ENCODE data around the gene SFXN5. TPM values are rescaled to one million over a fixed set of nuclear protein-coding genes. Genes with fewer than 3 reads are reported as not detected.

SFXN5 gene
- total RNA-seq, 1 donor = 8.9 TPM

DNA sequence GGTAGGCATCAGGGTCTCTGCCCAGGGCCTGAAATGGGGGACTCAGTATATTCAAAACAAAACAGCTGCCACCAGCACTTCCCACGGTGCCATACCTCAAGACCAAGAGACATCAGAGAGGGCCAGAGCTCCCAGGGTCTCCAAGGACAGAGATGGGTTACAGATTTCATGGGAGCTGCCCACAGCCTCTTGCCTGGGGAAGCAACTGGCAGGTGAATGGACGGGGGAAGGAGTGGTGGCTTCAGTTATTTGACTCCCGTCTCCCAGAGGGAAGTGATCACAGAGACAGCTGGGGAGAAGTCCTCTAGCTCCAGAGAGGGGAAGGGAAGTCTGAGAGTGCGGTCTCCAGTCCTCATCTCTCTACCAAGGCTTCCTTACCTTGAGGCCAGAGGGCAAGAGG, 15.8 kb upstream of the SFXN5 start:
- H3K27me3 ChIP-seq (ENCODE audit: insufficient read depth, low read length) = no peaks in the 10 kb centered on the region
- no peaks in the 10 kb centered on the region for H3K9me3 ChIP-seq (ENCODE audit: low read depth, low read length)
- no peaks in the 10 kb centered on the region for H3K4me1 ChIP-seq (ENCODE audit: insufficient read depth, low read length)
- H3K4me3 ChIP-seq (ENCODE audit: low read length) = no peak overlapping the region

DNA sequence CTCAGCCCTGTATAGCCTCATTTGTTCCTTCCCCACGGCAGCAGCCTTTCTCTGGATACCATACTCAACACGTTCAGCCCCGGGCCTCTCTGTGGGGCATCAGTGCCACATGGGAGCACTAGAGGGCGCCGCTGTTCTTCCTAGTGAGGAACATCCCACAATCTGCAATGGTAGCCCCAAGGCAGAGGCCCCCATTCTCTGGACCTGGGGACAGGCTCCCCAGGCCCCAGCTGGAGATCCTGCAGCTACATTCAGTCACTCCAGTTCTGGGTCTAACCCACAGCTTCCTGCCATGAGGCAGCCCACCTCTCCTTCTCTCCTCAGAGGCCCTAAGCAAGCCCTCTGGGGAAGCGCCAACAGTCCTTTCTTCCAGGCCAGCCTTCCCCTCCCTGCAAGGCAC, 14.2 kb upstream of the SFXN5 start:
- H3K4me1 ChIP-seq (ENCODE audit: insufficient read depth, low read length) = no peaks in the 10 kb centered on the region
- H3K9me3 ChIP-seq (ENCODE audit: low read depth, low read length) = no peaks in the 10 kb centered on the region
- no peak overlapping the region for H3K4me3 ChIP-seq (ENCODE audit: low read length)
- no peaks in the 10 kb centered on the region for H3K27me3 ChIP-seq (ENCODE audit: insufficient read depth, low read length)

DNA sequence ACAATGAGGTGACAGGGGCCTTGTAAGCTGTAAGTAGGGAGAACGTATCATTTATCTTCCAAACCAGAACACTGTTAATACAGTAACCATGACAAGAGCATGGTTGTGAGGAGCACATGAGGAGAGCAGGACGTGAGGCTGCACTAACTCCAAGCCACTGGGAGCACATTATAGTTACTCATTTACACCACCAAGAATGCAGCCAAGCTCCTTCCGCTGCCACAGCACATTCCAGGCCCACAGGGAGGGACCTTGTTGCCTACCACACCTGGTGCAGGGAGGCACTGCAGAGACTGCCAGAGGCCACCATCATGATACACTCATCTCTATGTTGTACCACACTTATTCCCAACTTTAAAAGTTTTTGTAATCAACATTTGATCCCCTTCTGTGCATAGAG, 13.5 kb upstream of the SFXN5 start:
- H3K4me1 ChIP-seq (ENCODE audit: insufficient read depth, low read length) = no peaks in the 10 kb centered on the region
- H3K9me3 ChIP-seq (ENCODE audit: low read depth, low read length) = no peaks in the 10 kb centered on the region
- H3K27me3 ChIP-seq (ENCODE audit: insufficient read depth, low read length) = no peaks in the 10 kb centered on the region
- no peak overlapping the region for H3K4me3 ChIP-seq (ENCODE audit: low read length)

DNA sequence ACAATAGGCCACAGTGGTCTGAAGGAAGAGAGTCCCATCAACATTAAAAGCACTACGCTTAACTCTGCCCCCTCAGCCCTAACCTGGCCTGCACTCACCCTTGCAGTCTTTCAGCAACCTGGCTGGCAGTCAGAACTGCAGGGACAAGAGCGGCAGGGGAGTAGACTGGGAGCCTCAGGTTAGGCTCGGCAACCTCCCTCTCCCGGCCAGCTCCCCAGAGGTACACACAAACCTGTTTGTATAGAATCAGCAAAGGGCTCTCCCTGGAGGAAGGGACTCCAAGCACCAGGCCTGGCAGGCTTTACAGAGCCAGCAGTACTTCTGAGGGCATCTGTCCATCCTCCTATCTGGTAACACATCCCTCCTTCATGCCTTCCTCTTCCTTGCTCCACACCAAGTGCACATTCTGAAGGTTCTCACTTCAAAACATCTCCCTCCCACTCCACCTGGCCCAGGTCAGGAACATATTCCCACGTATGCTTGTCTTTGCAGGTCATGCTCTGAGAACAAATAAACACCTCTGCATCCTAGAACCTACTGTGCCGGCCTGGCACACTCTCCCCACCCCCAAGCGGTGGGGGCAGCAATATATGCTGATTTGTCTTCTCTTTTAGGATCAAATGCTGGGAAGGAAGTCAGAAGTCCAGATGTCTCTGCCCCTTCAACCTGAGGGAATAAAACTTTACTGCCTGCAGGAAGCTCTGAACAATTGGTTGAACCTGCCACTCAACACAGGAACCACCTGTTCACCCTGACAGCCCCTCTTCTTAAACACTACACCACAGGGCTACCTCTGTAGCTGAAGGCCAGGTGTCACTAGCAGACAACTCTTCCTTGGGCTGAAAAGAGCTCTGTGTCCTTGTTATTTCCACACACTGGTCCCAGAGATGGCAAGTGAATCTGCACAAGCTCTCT, 12.6 kb upstream of the SFXN5 start:
- no peaks in the 10 kb centered on the region for H3K9me3 ChIP-seq (ENCODE audit: low read depth, low read length)
- no peaks in the 10 kb centered on the region for H3K27me3 ChIP-seq (ENCODE audit: insufficient read depth, low read length)
- H3K4me1 ChIP-seq (ENCODE audit: insufficient read depth, low read length) = no peaks in the 10 kb centered on the region
- H3K4me3 ChIP-seq (ENCODE audit: low read length) = no peak overlapping the region

DNA sequence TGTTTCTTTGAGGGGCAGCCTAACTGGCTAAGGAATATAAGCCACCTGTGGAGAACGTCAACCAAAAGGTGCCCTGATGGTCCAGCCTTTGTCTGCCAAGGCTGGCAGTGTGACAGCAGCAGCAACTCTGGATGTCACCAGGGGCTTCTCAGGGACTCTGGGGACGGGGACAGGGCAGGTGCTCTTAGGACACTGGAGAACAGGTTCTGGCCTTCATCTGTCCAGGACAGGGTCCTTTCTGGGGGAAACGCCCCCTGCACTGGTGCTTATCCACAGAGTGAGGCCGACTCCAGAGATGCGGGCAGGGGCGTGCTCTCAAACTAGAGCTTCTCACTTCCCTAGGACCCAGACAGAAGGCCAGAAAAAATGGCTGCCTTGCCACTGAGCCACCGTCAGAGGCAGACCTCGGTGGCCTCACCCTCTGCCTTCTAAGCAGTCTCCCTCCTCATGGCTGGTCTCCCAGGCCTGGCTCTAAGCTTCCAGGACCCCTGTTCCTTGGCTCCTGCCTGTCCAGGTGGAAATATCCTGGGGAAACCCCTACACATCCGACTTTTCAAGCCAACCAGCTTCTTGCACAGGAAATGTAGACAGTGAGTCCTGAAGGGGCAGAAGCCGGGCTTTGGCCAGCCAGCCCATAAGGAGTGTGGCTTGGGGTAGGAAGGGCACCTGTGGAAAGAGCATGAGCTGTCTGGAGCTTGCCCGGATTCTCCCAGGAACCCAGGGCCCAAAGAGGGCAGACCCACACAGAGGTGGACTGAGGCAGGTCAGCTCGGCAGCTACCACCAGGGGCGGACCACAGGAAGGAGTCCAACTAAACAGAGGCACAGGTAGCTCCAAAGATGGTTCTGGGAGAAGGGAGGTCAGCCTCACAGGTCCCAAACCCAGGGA, 11.3 kb upstream of the SFXN5 start:
- Histone ChIP-seq H3K27me3 (ENCODE audit: insufficient read depth, low read length) (no peaks in the 10 kb centered on the region), H3K9me3 (ENCODE audit: low read depth, low read length) (no peaks in the 10 kb centered on the region), H3K4me1 (ENCODE audit: insufficient read depth, low read length) (no peaks in the 10 kb centered on the region), H3K4me3 (ENCODE audit: low read length) (no peak overlapping the region)

DNA sequence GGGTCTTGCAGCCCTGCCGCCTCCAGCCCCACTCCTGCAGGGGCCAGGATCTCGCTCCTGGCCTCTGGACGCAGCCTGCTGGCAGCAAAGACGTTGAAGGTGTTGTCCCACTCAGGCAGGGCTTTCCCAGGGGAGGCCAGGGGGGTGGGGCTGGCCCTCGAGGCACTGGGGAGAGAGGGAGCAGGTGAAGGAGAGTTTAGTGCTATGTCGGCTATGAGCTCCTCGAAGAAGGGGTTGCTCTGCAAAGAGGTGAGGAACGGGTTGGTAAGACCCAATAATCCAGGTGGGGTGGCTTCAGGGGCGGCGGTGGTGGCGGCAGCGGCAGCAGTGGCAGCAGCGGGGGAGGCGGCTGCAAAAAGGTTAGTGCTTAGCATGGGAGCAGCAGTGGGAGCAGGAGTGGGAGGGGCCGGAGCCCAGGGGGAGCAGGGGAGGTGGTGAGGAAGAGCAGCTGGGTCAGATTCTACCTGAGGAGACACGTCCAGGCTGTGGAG, 9.7 kb upstream of the SFXN5 start:
- Histone ChIP-seq H3K27me3 (ENCODE audit: insufficient read depth, low read length) (no peaks in the 10 kb centered on the region), H3K9me3 (ENCODE audit: low read depth, low read length) (no peaks in the 10 kb centered on the region), H3K4me3 (ENCODE audit: low read length) (no peak overlapping the region), H3K4me1 (ENCODE audit: insufficient read depth, low read length) (no peaks in the 10 kb centered on the region)

DNA sequence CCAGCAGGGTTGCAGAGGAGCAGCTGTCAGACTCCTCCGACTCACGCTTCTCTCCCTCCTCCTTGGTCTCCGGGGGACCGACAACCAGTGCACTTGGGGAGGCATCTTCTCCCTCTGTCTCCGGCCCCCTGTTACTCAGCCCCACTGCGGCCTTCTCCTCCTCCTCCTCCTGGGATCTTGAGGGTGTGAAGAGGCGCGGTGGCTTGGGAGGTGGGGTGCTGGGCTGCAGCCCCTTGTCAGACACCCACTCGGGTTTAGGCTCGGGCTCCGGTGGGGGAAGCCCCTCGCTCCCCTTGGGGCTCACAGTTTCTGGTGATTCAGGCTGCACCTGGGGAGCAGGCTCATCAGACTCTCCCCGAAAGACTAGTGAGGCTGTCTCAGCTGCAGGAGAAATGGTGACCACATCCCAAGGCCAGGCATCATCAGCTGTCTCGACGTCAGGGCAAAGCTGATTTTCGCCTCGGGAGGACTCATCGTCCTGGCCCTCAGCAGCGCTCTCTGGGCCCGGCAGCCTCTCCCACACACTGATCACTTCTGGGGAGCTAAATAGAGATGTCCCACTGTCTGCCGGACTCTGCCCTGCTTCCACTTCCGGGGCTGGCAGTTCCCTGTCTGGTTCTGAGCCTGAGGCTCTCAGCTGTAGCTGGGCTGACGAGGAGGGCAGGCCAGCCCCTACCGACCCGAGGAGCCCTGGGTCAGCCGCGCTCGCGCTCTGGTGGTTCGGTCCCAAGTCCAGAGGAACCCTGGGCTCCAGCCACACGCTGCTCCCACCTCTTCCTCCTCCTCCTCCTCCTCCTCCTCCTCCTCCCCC, 9.0 kb upstream of the SFXN5 start:
- no peak overlapping the region for H3K4me3 ChIP-seq (ENCODE audit: low read length)
- no peaks in the 10 kb centered on the region for H3K4me1 ChIP-seq (ENCODE audit: insufficient read depth, low read length)

DNA sequence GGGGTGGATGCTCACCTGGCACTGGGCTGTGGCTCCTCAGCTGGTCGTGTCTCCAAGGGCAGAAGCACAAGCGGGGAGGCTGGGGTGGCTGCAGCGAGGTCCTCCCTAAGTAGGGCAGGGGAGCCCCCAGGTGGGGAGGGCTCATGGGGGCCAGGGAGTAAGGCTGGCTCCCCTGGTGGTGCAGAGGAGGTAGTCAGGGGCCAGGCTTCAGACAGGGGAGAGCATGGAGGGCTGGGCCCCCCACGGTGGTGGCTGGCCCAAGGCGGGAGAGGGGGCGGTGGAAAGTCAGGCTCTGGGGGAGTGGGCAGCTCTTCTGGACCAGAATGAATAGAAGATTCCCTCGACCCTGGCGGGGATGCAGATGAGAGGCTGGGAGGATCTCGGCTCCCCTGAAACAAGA, 8.1 kb upstream of the SFXN5 start:
- no peaks in the 10 kb centered on the region for H3K9me3 ChIP-seq (ENCODE audit: low read depth, low read length)

More for the DNA sequence above, 9.0 kb upstream of the SFXN5 start:
- Histone ChIP-seq H3K27me3 (ENCODE audit: insufficient read depth, low read length) (no peaks in the 10 kb centered on the region), H3K9me3 (ENCODE audit: low read depth, low read length) (no peaks in the 10 kb centered on the region)

DNA sequence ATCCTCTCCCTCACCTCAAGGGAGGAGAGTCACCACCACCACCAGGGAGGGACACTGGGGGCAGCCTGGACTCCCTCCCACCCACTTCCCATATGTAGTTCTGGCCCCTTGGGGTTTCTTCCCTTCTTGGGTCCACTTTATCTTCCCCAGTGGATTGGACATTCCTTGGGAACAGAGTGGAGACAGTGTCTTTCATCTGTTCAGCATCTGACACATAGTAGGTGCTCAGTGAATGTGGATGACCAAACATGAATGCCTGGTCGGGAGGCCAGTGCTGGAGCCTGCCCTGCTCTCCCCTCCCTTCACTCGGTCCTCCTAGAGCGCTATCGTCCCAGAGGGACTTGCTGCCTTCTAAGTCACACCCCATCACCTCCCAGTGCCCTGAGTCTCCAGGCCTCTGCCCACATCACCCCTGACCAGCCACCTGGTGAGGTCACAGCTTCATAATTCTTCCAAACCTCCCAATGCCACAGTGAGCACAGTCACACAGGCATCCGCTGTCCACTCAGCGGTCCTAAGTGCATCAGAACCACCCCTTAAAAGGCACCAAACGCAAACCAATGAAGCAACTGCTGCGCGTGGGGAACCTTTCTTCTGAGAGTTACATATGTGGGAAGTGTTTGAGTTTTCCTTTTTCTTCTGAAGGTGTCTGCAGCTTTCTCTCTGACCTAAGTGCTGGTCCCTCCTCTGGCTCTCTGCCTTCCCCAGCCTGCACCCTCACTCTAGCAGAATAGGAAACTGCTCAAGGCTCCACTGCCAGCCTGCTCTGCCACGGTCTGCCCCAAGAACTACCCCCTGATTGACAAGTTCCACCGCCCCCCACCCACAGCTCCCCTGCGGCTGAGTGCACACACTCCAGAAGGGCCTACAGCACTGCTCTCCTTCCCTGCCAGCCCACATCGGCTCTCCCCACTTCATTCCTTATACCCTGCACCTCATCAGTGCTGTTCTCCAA, 7.2 kb upstream of the SFXN5 start:
- H3K9me3 ChIP-seq (ENCODE audit: low read depth, low read length) = no peaks in the 10 kb centered on the region
- no peaks in the 10 kb centered on the region for H3K27me3 ChIP-seq (ENCODE audit: insufficient read depth, low read length)
- H3K4me1 ChIP-seq (ENCODE audit: insufficient read depth, low read length) = no peaks in the 10 kb centered on the region
- H3K4me3 ChIP-seq (ENCODE audit: low read length) = no peak overlapping the region

More for the DNA sequence above, 8.1 kb upstream of the SFXN5 start:
- no peak overlapping the region for H3K4me3 ChIP-seq (ENCODE audit: low read length)
- H3K27me3 ChIP-seq (ENCODE audit: insufficient read depth, low read length) = no peaks in the 10 kb centered on the region
- H3K4me1 ChIP-seq (ENCODE audit: insufficient read depth, low read length) = no peaks in the 10 kb centered on the region

DNA sequence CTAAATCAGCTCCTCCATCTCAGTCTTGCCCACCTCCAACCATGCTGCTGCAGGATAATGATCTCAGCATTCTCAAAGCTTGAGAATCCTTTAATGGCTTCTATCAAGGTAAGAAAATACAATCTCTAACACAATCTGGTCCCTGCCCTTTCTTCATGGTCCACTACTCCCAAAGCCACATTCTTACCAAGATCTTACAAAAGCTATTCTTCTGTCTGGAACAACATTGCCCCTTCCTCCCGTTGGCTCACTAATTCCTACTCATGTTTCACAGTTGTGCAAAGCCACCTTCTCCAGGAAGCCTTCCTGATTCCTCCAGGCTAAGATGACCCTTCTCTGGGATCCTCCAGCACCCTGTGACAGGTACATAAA, 5.9 kb upstream of the SFXN5 start:
- Histone ChIP-seq H3K4me1 (ENCODE audit: insufficient read depth, low read length) (peaks cover under 1% of the 10 kb centered on the region), H3K27me3 (ENCODE audit: insufficient read depth, low read length) (no peaks in the 10 kb centered on the region), H3K4me3 (ENCODE audit: low read length) (no peak overlapping the region), H3K9me3 (ENCODE audit: low read depth, low read length) (no peaks in the 10 kb centered on the region)

DNA sequence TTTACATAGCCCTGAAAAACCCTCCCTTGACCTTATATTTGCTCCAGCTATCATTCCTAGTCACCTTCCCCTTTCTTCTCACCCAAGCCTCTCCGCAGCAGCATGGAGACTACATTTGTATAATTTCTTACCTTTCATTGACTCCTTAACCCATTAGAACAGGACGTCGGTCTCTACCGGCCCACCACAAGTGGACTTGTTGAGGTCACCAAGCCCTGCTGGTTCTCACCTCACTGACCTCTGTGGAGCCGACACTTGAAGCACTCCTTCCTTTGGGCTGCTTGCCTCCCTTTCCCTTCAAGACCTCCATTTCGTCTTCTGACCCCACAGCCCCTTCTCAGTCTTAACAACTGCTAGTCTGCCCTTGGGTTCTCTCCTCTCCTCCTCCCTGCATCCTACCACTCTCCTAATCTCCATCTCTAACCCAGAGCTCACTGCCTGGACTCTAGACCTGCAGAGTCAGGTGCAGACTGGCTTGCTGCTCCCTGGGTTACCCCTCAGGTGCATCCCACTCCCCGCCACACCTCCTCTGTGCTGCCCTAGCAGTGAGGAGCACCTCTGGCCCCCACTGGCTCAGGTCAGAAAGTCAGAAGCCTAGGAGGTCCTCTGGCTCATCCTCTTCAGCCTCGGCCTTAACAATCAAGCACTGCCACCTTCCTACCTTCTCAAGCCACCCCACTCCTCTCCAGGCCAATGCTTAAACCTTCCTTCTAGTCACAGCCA, 5.3 kb upstream of the SFXN5 start:
- no peaks in the 10 kb centered on the region for H3K9me3 ChIP-seq (ENCODE audit: low read depth, low read length)
- H3K4me1 ChIP-seq (ENCODE audit: insufficient read depth, low read length) = peaks cover 6% of the 10 kb centered on the region
- H3K4me3 ChIP-seq (ENCODE audit: low read length) = no peak overlapping the region
- H3K27me3 ChIP-seq (ENCODE audit: insufficient read depth, low read length) = no peaks in the 10 kb centered on the region

DNA sequence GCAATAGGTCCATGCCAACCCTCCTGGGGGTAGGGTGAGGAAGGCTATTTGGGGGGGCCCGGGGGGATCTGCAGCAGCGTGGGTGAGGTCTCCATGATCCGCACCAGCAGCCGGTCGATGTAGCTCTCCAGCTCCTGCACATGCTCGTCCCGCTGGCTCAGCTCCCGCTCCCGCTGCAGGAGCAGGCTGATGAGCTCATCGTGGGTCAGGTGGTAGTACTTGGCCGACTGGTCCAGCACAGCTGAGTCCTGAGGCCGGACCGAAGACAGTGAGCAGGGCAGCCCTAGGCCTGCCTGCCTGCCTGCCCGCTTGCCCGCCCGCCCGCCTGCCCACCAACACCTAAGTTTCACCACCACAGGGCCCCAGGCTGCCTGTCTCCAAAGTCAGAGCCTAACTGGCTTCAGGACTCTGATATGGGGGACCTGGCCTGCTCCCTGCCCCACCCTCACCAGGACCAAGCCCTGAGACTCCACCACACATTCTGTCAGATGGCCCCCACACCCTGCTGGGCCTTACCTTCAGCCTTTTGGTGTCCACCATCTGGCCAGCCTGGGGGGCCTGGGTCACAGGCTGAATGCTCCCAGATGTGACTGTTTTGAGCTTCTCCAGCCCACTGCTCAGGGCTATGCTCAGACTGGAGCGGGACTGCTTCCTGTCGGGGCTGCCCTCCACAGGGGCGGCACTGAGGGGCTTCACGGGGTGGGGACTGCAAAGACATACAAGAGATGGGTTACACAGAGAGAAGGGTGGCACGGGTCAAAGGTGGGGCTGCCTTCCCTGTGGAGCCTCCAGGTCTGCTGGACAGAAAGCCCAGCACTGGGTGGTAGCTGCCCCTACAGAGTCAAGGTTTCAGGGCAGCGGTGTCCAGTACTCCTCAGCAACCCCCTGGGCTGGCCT, 4.2 kb upstream of the SFXN5 start:
- H3K27me3 ChIP-seq (ENCODE audit: insufficient read depth, low read length) = no peaks in the 10 kb centered on the region
- peaks cover 8% of the 10 kb centered on the region for H3K4me1 ChIP-seq (ENCODE audit: insufficient read depth, low read length)
- H3K4me3 ChIP-seq (ENCODE audit: low read length) = no peak overlapping the region
- H3K9me3 ChIP-seq (ENCODE audit: low read depth, low read length) = no peaks in the 10 kb centered on the region

Data from mononuclear cell (primary cell).